ENCODE measurements around the gene ZCCHC14. TPM values are rescaled to one million over a fixed set of nuclear protein-coding genes. Genes with fewer than 3 reads are reported as not detected.

ZCCHC14 gene
- total and polyA plus RNA-seq, 2 experiments from 2014 or later, result 4.3 to 14.5 TPM

DNA sequence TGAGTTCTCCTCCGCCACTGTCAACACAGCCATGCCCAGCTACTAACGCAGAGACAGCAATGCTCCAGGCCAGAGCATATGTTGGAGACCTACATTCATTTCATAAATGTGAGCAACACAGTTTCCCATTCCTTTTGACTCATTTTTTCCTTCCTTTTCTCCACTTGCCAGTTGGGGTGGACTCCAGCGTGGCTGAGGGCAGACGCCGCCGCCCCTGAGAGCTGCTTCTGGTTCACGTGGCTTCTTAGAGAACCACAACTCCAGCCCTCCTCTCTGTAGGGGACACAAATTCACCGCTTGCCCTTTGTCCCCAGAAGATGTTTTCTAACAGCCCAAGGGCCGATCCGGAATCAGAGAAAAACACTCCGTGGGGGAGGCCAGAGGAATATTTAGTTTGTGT, 45.8 kb upstream of the ZCCHC14 start:
- no peak for TF ChIP-seq EZH2 (IDR thresholded peaks at IDR 0.05; ENCODE audit: borderline replicate concordance)
- TF ChIP-seq EZH2phosphoT487 (IDR thresholded peaks at IDR 0.05; ENCODE audit: low read depth, severe bottlenecking, unreplicated experiment), result no peak
- TF ChIP-seq, protein P1, sequence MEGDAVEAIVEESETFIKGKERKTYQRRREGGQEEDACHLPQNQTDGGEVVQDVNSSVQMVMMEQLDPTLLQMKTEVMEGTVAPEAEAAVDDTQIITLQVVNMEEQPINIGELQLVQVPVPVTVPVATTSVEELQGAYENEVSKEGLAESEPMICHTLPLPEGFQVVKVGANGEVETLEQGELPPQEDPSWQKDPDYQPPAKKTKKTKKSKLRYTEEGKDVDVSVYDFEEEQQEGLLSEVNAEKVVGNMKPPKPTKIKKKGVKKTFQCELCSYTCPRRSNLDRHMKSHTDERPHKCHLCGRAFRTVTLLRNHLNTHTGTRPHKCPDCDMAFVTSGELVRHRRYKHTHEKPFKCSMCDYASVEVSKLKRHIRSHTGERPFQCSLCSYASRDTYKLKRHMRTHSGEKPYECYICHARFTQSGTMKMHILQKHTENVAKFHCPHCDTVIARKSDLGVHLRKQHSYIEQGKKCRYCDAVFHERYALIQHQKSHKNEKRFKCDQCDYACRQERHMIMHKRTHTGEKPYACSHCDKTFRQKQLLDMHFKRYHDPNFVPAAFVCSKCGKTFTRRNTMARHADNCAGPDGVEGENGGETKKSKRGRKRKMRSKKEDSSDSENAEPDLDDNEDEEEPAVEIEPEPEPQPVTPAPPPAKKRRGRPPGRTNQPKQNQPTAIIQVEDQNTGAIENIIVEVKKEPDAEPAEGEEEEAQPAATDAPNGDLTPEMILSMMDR (IDR thresholded peaks at IDR 0.05; ENCODE audit: poor library complexity), result no peak
- Histone ChIP-seq H3K4me3 (no peak overlapping the region), H3K79me2 (no peaks in the 10 kb centered on the region), H3K27me3 (no peaks in the 10 kb centered on the region), H4K20me1 (ENCODE audit: insufficient read depth, poor library complexity, severe bottlenecking) (no peaks in the 10 kb centered on the region), H3K4me2 (no peak overlapping the region), H3K36me3 (replicated peaks; ENCODE audit: insufficient read depth, low read depth) (no peaks in the 10 kb centered on the region), H3K9me3 (ENCODE audit: low read depth) (no peaks in the 10 kb centered on the region), H2AFZ (no peak overlapping the region), H3K9me2 (replicated peaks; ENCODE audit: insufficient read depth) (no peaks in the 10 kb centered on the region), H3K4me1 (ENCODE audit: insufficient read depth) (peaks cover 4% of the 10 kb centered on the region), H3K27ac (no peak overlapping the region)
- 60% methylated on average over 11 of the region's 11 CpGs for WGBS (ENCODE audit: low lambda C conversion rate, missing lambda C conversion rate)
- DNase-seq (ENCODE audit: low spot score), result no peak

DNA sequence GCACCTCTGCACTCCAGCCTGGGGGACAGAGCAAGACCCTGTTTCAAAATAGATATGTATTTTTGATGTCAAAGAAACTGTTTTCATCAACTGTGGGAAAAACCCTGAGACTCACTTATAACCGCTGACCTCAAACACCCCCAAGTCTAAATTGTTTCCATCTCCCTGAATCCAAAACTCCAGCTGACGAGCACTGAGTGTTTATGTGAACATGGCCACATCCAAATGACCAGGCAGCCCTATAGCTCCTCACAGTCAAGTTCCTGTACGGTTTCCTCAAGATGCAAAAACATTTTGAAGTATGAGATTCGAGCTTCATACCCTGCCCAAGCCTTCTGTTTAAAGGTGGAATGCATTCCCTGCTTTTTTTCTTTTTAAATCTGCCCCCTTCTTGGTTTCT, 45.3 kb upstream of the ZCCHC14 start:
- H3K9me2 ChIP-seq (replicated peaks; ENCODE audit: insufficient read depth), result no peaks in the 10 kb centered on the region
- H3K36me3 ChIP-seq (replicated peaks; ENCODE audit: insufficient read depth, low read depth), result no peaks in the 10 kb centered on the region
- H3K27ac ChIP-seq, result no peak overlapping the region
- H3K9me3 ChIP-seq (ENCODE audit: low read depth), result no peaks in the 10 kb centered on the region
- no peak overlapping the region for H3K4me3 ChIP-seq
- no peak for DNase-seq (ENCODE audit: low spot score)
- H3K27me3 ChIP-seq, result no peaks in the 10 kb centered on the region
- peaks cover 4% of the 10 kb centered on the region for H3K4me1 ChIP-seq (ENCODE audit: insufficient read depth)
- H2AFZ ChIP-seq, result no peak overlapping the region
- no peak for TF ChIP-seq EZH2phosphoT487 (IDR thresholded peaks at IDR 0.05; ENCODE audit: low read depth, severe bottlenecking, unreplicated experiment)
- TF ChIP-seq, protein P1 (IDR thresholded peaks at IDR 0.05; ENCODE audit: poor library complexity), result no peak
- no peak for TF ChIP-seq EZH2 (IDR thresholded peaks at IDR 0.05; ENCODE audit: borderline replicate concordance)
- WGBS (ENCODE audit: low lambda C conversion rate, missing lambda C conversion rate), result 81% methylated on average over 4 of the region's 4 CpGs
- H4K20me1 ChIP-seq (ENCODE audit: insufficient read depth, poor library complexity, severe bottlenecking), result no peaks in the 10 kb centered on the region
- no peaks in the 10 kb centered on the region for H3K79me2 ChIP-seq
- no peak overlapping the region for H3K4me2 ChIP-seq

DNA sequence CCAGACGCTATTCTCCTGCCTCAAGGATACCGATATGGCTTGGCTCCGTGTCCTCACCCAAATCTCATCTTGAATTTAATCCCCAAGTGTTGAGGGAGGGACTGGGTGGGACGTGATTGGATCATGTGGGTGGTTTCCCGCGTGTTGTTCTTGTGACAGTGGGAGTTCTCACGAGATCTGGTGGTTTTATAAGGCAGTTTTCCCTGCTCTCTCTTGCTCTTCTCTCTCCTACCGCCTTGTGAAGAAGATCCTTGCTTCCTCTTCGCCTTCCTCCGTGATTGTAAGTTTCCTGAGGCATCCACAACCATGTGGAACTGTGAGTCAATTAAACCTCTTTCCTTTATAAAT, 43.9 kb upstream of the ZCCHC14 start:
- Histone ChIP-seq H3K27me3 (no peaks in the 10 kb centered on the region), H3K4me1 (ENCODE audit: insufficient read depth) (peaks cover 4% of the 10 kb centered on the region), H3K9me2 (replicated peaks; ENCODE audit: insufficient read depth) (no peaks in the 10 kb centered on the region), H3K36me3 (replicated peaks; ENCODE audit: insufficient read depth, low read depth) (no peaks in the 10 kb centered on the region), H3K9me3 (ENCODE audit: low read depth) (no peaks in the 10 kb centered on the region), H3K27ac (no peak overlapping the region), H3K79me2 (no peaks in the 10 kb centered on the region), H3K4me3 (no peak overlapping the region), H2AFZ (no peak overlapping the region), H4K20me1 (ENCODE audit: insufficient read depth, poor library complexity, severe bottlenecking) (no peaks in the 10 kb centered on the region), H3K4me2 (no peak overlapping the region)
- TF ChIP-seq EZH2 (IDR thresholded peaks at IDR 0.05; ENCODE audit: borderline replicate concordance) (no peak), EZH2phosphoT487 (IDR thresholded peaks at IDR 0.05; ENCODE audit: low read depth, severe bottlenecking, unreplicated experiment) (no peak)
- TF ChIP-seq, protein P1 (IDR thresholded peaks at IDR 0.05; ENCODE audit: poor library complexity), result no peak
- 66% methylated on average over 10 of the region's 10 CpGs for WGBS (ENCODE audit: low lambda C conversion rate, missing lambda C conversion rate)
- no peak for DNase-seq (ENCODE audit: low spot score)

Measured in hepatocyte (in vitro differentiated cells).